Hepatocyte (in vitro differentiated cells): ENCODE measurements around the gene RYK. TPM values are rescaled to one million over a fixed set of nuclear protein-coding genes. Genes with fewer than 3 reads are reported as not detected.
A peak's percentile ranks its signal among the peaks of the same experiment; 100 is the strongest.

Experiments
- DNase-seq: peaks from one replicate; pipeline ENCODE4 v3.0.0-alpha.2; 2016; ENCODE audit warnings: low spot score
- H2AFZ ChIP-seq: fragments of 200-600 bp; sonication (generic); 2 replicates; pipeline ENCODE4 v1.6.0; 2016; ENCODE audit warnings: antibody characterized with exemption, mild to moderate bottlenecking
- H3K27ac ChIP-seq: fragments of 200-600 bp; sonication (generic); 2 replicates; pipeline ENCODE4 v1.5.1; 2016; ENCODE audit warnings: mild to moderate bottlenecking
- H3K27me3 ChIP-seq: fragments of 200-600 bp; sonication (generic); 2 replicates; pipeline ENCODE4 v1.6.1; 2016
- H3K36me3 ChIP-seq: fragments of 200-600 bp; sonication (generic); replicated peaks from 2 replicates; pipeline ENCODE4 v1.5.1; 2016; ENCODE audit warnings: low read depth; ENCODE audit not compliant: insufficient read depth
- H3K4me1 ChIP-seq: fragments of 200-600 bp; sonication (generic); 2 replicates; pipeline ENCODE4 v1.5.1; 2016; ENCODE audit warnings: mild to moderate bottlenecking, moderate library complexity; ENCODE audit not compliant: insufficient read depth
- H3K4me2 ChIP-seq: fragments of 200-600 bp; sonication (generic); 2 replicates; pipeline ENCODE4 v1.6.0; 2016
- H3K4me3 ChIP-seq: fragments of 200-600 bp; sonication (generic); 2 replicates; pipeline ENCODE4 v1.5.1; 2016; ENCODE audit warnings: mild to moderate bottlenecking
- H3K79me2 ChIP-seq: fragments of 200-600 bp; sonication (generic); 2 replicates; pipeline ENCODE4 v1.6.0; 2017; ENCODE audit warnings: mild to moderate bottlenecking
- H3K9me2 ChIP-seq: fragments of 200-600 bp; sonication (generic); replicated peaks from 2 replicates; pipeline ENCODE4 v1.6.0; 2017; ENCODE audit warnings: mild to moderate bottlenecking; ENCODE audit not compliant: insufficient read depth
- H3K9me3 ChIP-seq: fragments of 200-600 bp; sonication (generic); 2 replicates; pipeline ENCODE4 v1.5.1; 2016; ENCODE audit warnings: low read depth, mild to moderate bottlenecking
- H4K20me1 ChIP-seq: fragments of 200-600 bp; sonication (generic); 2 replicates; pipeline ENCODE4 v1.6.0; 2016; ENCODE audit warnings: mild to moderate bottlenecking; ENCODE audit not compliant: insufficient read depth, poor library complexity, severe bottlenecking
- EZH2 ChIP-seq: fragments of 200-600 bp; sonication (generic); IDR thresholded peaks from 2 replicates; pipeline ENCODE4 v1.6.1; 2016; ENCODE audit warnings: antibody characterized with exemption, mild to moderate bottlenecking, borderline replicate concordance
- EZH2phosphoT487 ChIP-seq: fragments of 200-600 bp; sonication (generic); IDR thresholded peaks from one replicate; pipeline ENCODE4 v1.6.1; 2018; ENCODE audit warnings: antibody characterized with exemption, mild to moderate bottlenecking, low read depth, moderate library complexity; ENCODE audit not compliant: unreplicated experiment, severe bottlenecking
- WGBS: methylation state at CpG from one replicate; pipeline ENCODE4 v1.1.6; 2016; ENCODE audit warnings: low lambda C conversion rate; ENCODE audit errors: missing lambda C conversion rate; 5-methylcytosine and 5-hydroxymethylcytosine counted together
- polyA plus RNA-seq: library from polyadenylated mRNA; unstranded; fragments of >200 nt; fragmentation: Nextera tagmentation; extraction: Ambion mirVana; gene quantifications from 2 replicates; pipeline ENCODE4 v1.2.1, GENCODE V29; 2016
- total RNA-seq: library from RNA; depleted of rRNA; stranded (reverse); fragments of >200 nt; gene quantifications from 2 replicates; pipeline ENCODE4 v1.2.3, GENCODE V29; 2014
- TF ChIP-seq, protein P1 (sequence below): fragments of 200-600 bp; sonication (generic); IDR thresholded peaks from 2 replicates; pipeline ENCODE4 v1.5.1; 2016; ENCODE audit warnings: antibody characterized with exemption, mild to moderate bottlenecking; ENCODE audit not compliant: poor library complexity

RYK gene
- total and polyA plus RNA-seq, 2 experiments from 2014 or later: 56.5 to 102 TPM

DNA sequence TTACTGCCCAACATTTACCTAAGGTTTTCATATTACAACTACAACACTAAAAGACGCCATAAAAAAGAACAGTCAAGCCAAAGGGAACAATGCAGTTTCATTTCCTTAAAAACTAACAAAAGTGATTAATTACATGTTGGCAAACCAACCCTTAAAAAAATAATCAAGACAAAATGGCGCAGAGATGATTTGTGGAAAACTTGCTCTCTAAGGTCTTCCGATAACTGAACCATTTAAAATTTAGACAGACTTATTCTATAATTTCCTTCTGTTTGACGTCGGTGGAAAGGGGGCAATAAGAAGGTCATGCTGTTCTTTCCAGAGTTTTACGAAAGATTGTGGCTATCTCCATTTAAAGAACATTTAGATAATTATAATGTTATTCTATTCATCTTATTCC is 87.6 kb downstream of the RYK start:
- Histone ChIP-seq H2AFZ (no peak overlapping the region), H3K36me3 (no peaks in the 10 kb centered on the region), H3K27me3 (no peaks in the 10 kb centered on the region), H3K4me1 (peaks cover 3% of the 10 kb centered on the region), H4K20me1 (no peaks in the 10 kb centered on the region), H3K4me2 (no peak overlapping the region), H3K27ac (no peak overlapping the region), H3K9me2 (no peaks in the 10 kb centered on the region), H3K9me3 (no peaks in the 10 kb centered on the region), H3K79me2 (peaks cover 8% of the 10 kb centered on the region), H3K4me3 (no peak overlapping the region)
- 85% methylated on average over 6 of the region's 6 CpGs for WGBS
- TF ChIP-seq EZH2 (no peak), EZH2phosphoT487 (no peak)
- TF ChIP-seq, protein P1, sequence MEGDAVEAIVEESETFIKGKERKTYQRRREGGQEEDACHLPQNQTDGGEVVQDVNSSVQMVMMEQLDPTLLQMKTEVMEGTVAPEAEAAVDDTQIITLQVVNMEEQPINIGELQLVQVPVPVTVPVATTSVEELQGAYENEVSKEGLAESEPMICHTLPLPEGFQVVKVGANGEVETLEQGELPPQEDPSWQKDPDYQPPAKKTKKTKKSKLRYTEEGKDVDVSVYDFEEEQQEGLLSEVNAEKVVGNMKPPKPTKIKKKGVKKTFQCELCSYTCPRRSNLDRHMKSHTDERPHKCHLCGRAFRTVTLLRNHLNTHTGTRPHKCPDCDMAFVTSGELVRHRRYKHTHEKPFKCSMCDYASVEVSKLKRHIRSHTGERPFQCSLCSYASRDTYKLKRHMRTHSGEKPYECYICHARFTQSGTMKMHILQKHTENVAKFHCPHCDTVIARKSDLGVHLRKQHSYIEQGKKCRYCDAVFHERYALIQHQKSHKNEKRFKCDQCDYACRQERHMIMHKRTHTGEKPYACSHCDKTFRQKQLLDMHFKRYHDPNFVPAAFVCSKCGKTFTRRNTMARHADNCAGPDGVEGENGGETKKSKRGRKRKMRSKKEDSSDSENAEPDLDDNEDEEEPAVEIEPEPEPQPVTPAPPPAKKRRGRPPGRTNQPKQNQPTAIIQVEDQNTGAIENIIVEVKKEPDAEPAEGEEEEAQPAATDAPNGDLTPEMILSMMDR: no peak
- DNase-seq: no peak

DNA sequence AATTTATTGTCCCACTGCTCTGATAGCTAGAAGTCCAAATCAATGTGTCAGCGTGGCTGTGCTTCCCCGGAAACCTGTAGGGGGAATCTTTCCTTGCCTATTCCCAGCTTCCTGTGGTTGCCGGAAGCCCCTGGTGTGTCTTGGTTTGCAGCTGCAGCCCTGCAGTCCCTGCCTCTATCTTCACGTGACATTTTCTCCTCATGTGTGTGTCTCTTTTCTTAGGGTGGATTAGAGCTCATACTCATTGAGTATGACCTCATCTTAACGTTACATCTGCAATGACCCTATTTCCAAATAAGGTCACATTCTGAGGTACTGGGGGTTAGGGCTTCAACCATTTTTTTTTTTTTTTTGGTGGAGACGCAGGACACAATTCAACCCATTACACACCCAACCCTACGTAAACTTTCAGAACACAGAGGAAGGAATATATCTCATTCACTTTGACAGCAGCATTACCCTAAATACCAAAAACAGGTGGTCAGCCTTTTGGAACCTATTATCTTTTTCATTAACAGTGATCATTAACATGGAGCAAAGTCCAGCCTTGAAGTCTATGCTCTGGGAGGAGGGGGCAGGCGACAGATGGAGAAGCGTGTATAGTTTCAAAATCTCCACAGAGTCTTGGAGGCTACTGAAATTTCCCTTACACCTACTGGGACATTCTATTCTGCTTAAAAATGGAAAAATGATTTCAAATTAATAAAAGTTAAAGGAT is 88.6 kb downstream of the RYK start:
- Histone ChIP-seq H2AFZ (no peak overlapping the region), H3K27me3 (no peaks in the 10 kb centered on the region), H3K36me3 (no peaks in the 10 kb centered on the region), H3K4me1 (peaks cover 3% of the 10 kb centered on the region), H3K9me2 (no peaks in the 10 kb centered on the region), H4K20me1 (no peaks in the 10 kb centered on the region), H3K4me2 (no peak overlapping the region), H3K4me3 (no peak overlapping the region), H3K27ac (peak overlapping the region; percentile 42), H3K9me3 (no peaks in the 10 kb centered on the region), H3K79me2 (peaks cover 7% of the 10 kb centered on the region)
- TF ChIP-seq EZH2 (no peak), EZH2phosphoT487 (no peak)
- TF ChIP-seq, protein P1: no peak
- no peak for DNase-seq
- WGBS: 79% methylated on average over 9 of the region's 9 CpGs

DNA sequence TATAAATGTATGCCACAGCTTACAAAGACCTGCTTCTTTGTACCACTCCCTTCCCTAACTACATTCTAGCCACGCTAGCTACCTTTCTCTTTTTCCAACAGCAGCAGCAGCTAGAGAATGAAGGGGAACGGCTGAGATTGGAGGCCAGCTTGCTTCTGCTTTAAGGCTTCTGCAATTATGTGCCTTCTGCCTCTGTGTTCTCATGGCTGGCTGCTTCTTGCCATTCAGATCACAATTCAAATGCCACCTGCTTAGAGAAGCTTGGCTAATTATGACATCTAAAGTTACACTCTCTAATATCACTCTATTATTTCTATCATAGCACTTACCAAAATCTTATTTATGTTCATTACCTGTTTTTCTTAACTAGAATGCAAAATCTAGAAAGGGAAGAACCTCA is 95.2 kb downstream of the RYK start:
- WGBS: 78% methylated on average over 2 of the region's 2 CpGs
- H3K9me2 ChIP-seq: no peaks in the 10 kb centered on the region
- H3K4me2 ChIP-seq: no peak overlapping the region
- H3K27me3 ChIP-seq: no peaks in the 10 kb centered on the region
- TF ChIP-seq EZH2phosphoT487 (no peak), EZH2 (no peak)
- TF ChIP-seq, protein P1: no peak
- no peaks in the 10 kb centered on the region for H3K79me2 ChIP-seq
- H3K9me3 ChIP-seq: no peaks in the 10 kb centered on the region
- no peak overlapping the region for H3K4me3 ChIP-seq
- DNase-seq: no peak
- no peaks in the 10 kb centered on the region for H4K20me1 ChIP-seq
- no peak overlapping the region for H2AFZ ChIP-seq
- H3K36me3 ChIP-seq: no peaks in the 10 kb centered on the region
- no peak overlapping the region for H3K27ac ChIP-seq
- no peaks in the 10 kb centered on the region for H3K4me1 ChIP-seq
